D721Med (cell line): ENCODE results near the gene CALN1.

Source experiments
- DNase-seq: peaks from one replicate; pipeline ENCODE4 v3.0.0; 2011; ENCODE audit warnings: low spot score; ENCODE audit not compliant: insufficient read length
- FAIRE-seq: peaks from 2 replicates; lab custom pipeline; 2011; peaks lifted over from hg19 to GRCh38; lab: Jason Lieb, UNC
- TF ChIP-seq, protein P1 (sequence below): IDR thresholded peaks from 2 replicates; pipeline ENCODE4 v1.5.1; 2012; ENCODE audit warnings: mild to moderate bottlenecking, control low read depth; ENCODE audit not compliant: insufficient read depth; ENCODE audit errors: missing control alignments

The CALN1 gene

DNA sequence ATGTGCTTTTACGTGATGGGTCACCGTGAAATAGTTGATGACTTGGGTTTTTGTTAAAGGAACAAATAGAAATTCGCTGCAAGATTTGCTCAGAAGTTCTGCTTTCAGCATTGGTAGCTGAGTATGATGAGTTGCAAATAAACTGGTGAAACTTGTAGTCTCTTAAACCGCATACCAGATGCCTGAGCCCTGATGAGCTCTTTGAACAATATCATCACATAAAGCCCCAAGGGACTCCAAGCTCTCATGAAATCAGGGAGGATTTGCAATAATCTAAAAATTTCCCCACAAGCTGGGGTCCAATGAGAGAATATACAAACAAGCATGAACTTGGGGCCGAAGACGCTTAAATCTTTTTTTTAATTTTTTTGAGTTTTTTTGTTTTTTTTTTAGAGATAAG lies 312.4 kb downstream of the CALN1 start:
- TF ChIP-seq, protein P1, sequence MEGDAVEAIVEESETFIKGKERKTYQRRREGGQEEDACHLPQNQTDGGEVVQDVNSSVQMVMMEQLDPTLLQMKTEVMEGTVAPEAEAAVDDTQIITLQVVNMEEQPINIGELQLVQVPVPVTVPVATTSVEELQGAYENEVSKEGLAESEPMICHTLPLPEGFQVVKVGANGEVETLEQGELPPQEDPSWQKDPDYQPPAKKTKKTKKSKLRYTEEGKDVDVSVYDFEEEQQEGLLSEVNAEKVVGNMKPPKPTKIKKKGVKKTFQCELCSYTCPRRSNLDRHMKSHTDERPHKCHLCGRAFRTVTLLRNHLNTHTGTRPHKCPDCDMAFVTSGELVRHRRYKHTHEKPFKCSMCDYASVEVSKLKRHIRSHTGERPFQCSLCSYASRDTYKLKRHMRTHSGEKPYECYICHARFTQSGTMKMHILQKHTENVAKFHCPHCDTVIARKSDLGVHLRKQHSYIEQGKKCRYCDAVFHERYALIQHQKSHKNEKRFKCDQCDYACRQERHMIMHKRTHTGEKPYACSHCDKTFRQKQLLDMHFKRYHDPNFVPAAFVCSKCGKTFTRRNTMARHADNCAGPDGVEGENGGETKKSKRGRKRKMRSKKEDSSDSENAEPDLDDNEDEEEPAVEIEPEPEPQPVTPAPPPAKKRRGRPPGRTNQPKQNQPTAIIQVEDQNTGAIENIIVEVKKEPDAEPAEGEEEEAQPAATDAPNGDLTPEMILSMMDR = no peak
- FAIRE-seq (peak; percentile 48), DNase-seq (no peak)

DNA sequence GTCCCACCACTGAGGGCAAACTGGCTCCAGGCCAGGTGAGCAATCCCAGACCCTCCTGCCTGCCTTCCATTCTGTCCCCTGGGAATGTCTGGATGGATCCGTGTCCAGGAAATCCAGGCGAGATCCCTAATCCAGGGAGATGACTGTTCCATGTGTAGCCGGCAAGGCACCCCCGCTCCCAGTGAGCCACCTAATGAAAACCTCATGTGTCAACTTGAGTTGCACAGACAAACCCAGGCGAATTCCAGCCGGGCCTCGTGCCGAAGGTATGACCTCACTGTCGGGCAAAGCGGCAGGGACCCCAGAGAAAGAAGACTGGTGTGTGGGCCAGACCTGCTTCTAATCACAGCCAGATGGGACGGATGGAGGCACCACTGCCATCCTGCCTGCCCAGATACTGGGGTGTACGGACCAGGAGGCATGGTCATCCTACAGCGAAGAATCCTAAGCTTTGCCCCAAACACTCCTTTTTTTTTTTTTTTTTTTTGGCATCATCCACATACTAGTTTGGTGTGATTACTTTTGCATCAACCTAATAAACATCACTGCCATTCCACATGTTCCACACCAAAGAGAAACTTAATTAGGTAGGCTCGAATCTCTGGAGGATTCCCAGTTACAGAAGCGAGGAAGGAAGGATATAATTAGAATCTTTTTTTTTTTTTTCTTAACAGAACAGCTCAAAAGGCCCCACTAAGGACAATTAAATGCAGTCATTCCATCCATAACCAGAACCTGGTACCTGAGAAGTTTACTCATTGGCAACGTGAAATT lies 313.1 kb downstream of the CALN1 start:
- FAIRE-seq = no peak
- DNase-seq = no peak
- TF ChIP-seq, protein P1 = no peak

DNA sequence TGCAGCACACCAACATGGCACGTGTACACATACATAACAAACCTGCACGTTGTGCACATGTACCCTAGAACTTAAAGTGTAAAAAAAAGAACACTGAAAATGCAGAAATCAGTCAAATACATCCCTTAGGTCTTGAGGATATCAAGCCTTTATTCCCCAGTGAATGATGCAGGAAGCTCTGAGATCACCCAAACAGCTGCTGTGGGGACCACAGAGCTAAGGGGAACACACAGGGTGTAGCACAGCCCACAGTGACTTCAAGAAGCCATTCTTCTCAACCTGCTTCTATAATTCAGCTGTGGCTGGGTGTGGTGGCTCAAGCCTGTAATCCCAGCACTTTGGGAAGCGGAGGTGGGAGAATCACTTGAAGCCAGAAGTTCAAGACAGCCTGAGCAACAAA lies 314.9 kb downstream of the CALN1 start:
- TF ChIP-seq, protein P1 = no peak
- FAIRE-seq = no peak

DNA sequence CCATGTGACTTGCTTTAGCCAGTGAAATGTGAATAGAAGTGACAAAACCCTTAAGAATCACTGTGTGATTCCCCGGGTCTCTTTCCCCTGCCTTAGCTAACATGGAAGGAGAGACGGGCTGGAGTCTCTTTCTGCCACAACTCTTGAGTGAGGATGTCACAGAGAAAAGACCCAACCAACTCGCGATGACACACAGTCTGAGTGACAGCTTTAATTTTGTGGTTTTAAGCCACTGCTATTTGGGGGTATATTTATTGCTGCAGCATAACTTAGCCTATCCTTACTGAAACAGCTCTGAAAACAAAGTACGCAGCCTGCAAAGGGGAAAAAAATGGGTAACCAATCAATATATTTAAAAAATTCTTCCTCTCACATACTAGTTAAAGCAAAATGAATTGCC lies 319.4 kb downstream of the CALN1 start:
- no peak for FAIRE-seq
- TF ChIP-seq, protein P1 = no peak

More for the DNA sequence above, 314.9 kb downstream of the CALN1 start:
- no peak for DNase-seq

DNA sequence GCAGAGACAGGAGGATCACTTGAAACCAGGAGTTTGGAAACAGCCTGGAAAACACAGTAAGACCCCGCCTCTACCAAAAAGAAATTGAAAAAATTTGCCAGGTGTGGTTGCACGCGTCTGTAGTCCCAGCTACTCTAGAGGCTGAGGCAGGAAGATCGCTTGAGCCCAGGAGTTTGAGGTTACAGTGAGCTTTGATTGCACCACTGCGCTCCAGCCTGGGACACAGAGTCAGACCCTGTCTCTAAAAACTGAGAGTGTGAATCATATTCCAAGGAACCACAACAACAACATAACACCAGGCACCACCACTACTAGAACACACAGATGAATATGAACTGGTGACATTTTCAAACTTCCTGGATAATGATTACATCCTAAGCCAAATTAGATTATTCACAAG lies 324.2 kb downstream of the CALN1 start:
- DNase-seq = no peak

More for the DNA sequence above, 319.4 kb downstream of the CALN1 start:
- no peak for DNase-seq

DNA sequence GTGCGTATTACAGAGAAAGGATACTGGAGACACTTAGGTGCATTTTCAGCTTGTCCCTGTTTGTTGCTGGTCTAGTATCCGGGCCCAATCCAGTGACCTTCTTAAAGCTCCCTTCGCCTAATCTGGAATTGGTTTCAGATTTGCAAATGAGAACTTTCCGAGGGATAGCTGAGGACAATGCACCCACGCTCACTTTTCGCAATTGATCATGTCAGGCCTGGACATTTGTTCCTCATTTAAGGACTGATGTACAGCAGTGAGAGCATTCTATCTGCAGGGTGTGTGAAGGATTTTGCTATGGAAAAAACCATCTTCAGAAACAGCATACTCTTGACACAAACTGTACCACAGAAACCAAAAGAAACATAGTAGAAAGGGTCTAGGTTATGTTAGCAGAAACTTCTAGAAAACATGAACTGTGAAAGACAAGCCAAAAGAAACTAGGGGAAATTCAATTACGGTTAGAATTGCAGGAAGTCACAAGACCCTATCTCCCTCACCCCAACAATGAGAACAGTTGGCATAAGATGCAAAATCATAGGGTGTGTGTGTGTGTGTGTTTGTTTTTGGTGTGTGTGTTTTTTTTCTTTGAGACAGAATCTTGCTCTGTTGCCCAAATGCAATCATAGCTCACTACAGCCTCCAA lies 331.1 kb downstream of the CALN1 start:
- FAIRE-seq = no peak
- DNase-seq = no peak
- TF ChIP-seq, protein P1 = no peak

More for the DNA sequence above, 324.2 kb downstream of the CALN1 start:
- no peak for FAIRE-seq
- TF ChIP-seq, protein P1 = no peak

DNA sequence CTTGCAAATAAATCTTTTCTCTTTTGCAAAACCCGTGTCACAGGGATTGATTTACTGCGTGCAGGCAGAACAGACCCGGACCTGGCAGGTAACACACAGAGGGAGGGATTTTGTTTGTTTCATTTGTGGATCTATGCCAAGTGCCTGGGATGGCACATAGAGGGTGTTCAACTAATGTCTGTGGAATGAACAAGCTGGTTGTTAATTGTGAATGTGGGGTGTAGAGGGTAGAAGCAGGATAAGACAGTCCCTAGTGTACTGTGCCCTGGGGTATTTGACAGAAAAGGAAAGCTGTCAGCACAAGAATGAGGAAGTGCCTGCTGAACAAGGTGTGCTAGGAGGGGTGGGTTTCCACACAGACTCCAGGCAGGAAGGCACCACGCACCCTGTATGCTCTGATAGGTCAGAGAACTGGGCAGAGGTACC lies 331.8 kb downstream of the CALN1 start:
- FAIRE-seq = no peak
- DNase-seq = no peak
- TF ChIP-seq, protein P1 = no peak
